ENCODE results near the gene DHRSX.

DHRSX gene

DNA sequence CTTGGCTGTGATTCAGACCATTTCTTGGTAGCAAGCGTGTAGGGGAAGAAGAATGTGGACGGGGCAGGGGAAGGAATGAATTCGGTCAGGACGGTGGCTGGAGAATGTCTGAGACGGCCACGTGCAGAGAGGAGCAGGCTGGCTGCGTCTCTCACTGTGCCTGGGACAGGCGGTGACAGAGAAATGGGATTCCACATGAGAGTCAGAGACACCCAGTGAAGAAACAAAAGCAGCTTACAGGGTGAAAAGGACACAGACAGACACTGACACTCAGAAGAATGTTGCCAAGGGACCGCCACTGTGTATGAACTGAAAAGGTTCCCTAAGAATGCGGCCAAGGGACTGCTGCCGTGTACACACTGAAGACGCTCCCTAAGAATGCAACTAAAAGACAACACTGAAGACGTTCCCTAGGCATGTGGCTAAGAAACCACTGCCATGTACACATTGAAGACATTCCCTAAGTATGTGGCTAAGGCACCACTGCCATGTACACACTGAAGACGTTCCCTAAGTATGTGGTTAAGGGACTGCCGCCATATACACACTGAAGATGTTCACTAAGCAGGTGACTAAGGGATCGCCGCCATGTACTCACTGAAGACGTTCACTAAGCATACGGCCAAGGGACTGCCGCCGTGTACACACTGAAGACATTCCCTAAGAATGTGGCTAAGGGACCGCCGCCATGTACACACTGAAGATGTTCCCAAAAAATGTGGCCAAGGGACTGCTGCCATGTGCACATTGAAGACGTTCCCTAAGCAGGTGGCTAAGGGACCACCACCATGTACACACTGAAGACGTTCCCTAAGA, 49.1 kb downstream of the DHRSX start:
- DNase-seq = no peak

DNA sequence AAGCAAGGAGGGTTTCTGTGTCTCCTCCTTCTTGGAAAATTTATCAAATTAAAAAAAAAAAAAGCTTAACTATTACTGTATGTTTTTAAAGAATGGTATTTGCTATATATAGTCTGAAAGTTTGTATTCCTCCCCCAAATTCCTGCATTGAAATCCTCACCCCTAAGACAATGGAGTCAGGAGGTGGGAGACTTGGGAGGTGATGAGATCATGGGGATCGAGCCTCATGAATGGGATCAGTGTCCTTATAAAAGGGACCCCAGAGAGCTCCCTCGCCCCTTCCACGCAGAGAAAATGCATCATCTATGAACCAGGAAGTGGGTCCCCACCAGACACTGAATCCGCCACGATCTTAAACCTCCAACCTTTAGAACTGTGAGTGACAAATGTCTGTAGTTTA, 50.1 kb downstream of the DHRSX start:
- DNase-seq = no peak

DNA sequence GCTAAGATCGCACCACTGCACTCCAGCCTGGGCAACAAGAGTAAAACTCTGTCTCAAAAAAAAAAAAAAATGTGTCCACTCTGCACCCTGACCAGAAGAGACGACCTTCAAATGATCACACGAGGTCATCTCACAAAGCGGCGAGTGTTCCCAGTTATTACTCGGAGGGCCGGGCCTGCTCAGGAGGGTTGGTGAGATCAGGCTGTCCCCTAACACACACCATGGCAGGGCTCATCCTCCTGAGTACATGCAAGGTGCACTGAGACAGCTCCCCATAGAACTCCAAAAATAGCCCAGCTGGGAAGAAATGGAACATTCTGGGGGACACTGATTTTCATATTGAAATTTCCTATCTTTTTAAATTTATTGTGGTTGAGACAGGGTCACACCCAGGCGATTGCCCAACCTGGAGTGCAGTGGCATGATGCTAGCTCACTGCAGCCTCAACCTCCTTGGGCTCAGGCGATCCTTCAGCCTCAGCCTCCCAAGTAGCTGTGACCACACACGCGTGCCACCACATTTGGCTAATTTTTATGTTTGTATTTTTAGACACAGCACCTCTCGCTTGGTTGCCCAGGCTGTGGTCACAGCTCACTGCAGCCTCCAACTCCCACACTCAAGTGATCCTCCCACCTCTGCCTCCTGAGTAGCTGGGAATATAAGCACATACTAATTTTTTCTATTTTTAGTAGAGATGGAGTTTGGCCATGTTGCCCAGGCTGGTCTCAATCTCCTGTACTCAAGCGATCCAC, 51.5 kb downstream of the DHRSX start:
- DNase-seq = no peak

DNA sequence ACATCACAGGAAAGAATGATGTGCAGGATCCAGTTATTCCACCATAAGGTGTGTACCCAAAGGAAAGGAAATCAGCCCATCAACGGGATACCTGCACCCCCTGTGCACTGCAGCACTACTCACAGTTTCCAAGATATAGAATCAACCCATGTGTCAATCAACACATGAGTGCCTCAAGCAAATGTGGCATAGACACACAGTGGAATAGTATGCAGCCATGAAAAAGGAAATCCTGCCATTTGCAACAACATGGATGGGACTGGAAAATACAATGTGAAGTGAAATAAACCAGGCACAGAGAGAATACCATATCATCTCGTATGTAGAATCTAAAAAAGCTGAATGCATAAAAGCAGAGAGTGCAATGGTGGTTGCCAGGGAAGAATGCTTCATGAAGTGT, 53.3 kb downstream of the DHRSX start:
- no peak for DNase-seq

DNA sequence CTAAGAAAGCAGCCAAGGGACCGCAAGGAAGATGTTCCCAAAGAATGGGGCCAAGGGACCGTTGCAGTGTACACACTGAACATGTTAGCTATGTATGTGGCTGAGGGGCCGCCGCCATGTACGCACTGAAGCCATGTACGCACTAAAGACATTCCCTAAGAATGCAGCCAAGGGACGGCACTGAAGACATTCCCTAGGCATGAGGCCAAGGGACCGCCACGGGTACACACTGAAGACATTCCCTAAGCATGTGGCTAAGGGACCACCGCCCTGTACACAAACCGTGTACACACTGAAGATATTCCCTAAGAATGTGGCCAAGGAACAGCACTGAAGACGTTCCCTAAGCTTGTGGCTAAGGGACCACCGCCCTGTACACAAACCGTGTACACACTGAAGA, 54.0 kb downstream of the DHRSX start:
- DNase-seq = no peak

DNA sequence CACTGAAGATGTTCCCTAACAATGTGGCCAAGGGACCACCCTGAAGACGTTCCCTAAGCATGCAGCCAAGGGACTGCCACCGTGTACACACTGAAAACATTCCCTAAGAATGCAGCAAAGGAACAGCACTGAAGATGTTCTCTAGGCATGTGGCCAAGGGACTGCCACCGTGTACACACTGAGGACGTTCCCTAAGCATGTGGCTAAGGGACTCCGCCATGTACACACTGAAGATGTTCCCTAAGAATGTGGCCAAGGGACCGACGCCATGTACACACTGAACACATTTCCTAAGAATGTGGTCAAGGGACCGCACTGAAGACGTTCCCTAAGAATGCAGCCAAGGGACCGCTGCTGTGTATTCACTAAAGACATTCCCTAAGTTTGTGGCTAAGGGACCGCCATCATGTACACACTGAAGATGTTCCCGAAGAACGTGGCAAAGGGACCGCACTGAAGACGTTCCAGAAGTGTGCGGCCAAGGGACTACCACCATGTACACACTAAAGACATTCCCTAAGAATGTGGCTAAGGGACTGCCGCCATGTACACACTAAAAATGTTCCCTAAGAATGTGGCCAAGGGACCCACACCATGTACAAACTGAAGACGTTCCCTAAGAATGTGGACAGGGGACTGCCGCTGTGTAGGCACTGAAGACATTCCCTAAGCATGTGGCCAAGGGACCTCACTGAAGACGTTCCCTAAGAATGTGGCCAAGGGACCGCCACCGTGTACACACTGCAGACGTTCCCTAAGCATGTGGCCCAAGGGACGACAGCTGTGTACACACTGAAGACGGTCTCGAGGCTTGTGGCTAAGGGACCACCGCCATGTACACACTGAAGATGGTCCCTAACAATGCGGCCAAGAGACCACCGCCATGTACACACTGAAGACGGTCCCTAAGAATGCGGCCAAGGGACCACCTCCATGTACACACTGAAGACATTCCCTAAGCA, 54.8 kb downstream of the DHRSX start:
- no peak for DNase-seq

DNA sequence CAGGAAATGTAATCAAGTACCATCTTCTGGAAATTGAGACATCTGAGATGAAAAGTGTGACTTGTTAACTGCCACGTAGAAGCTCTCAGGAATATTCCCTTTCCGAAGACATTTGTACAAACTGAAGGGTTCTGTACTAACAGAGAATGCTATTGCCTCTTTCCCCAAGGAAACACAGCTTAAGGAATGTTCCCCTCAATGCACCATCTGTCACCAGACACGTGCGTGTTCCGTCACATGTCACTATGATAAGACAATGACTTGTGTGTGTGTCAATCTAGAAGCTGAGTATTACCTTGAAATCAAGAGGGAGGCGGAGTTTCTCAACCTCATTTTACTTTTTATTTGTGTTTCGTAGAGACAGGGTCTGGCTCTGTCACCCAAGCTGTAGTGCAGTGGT, 58.1 kb downstream of the DHRSX start:
- DNase-seq = no peak

DNA sequence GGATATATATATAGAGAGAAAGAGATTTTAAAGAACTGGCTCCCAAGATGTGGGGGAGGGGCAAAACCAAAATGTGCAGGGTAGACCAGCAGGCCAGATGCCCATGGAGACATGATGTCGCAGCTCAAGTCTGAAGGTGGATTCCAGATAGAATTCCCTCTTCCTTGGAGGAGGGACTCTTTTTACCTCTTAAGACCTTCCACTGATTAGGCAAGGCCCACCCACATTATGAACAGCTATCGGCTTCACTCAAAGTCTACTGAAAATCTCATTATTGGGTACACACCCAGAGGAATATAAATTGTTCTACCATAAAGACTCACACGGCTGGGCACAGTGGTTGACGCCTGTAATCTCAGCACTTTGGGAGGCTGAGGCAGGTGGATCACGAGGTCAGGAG, 59.3 kb downstream of the DHRSX start:
- no peak for DNase-seq

DNA sequence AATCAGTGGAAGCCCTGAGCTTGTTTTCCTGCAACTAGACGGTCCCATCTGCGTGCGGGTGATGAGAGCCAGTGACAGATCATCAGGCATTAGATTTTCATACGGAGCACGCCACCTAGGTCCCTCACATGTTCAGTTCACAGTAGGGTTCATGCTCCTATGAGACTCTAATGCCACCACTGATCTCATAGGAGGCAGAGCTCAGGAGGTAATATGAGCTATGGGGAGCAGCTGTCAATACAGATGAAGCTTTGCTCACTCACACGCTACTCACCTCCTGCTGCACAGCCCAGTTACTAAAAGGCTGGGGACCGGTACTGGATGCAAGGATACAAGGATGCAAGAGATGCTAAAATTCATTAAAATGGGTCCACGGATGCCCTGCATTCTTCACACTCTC, 61.2 kb downstream of the DHRSX start:
- no peak for DNase-seq

DNA sequence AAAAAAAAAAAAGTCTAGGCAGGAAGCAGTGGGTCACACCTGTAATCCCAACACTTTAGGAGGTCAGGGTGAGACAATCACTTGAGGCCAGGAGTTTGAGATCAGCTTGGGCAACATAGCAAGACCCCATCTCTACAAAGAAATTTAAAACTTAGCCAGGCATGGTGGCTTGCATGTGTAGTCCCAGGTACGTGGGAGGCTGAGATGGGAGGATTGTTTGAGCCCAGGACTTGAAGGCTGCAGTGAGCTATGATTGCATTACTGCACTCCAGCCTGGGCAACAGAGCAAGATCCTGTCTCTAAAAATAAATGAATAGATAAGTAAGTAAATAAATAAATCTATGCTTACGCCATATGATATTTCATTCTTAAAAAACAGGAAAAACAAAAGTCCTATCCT, 65.3 kb downstream of the DHRSX start:
- DNase-seq = no peak

DNA sequence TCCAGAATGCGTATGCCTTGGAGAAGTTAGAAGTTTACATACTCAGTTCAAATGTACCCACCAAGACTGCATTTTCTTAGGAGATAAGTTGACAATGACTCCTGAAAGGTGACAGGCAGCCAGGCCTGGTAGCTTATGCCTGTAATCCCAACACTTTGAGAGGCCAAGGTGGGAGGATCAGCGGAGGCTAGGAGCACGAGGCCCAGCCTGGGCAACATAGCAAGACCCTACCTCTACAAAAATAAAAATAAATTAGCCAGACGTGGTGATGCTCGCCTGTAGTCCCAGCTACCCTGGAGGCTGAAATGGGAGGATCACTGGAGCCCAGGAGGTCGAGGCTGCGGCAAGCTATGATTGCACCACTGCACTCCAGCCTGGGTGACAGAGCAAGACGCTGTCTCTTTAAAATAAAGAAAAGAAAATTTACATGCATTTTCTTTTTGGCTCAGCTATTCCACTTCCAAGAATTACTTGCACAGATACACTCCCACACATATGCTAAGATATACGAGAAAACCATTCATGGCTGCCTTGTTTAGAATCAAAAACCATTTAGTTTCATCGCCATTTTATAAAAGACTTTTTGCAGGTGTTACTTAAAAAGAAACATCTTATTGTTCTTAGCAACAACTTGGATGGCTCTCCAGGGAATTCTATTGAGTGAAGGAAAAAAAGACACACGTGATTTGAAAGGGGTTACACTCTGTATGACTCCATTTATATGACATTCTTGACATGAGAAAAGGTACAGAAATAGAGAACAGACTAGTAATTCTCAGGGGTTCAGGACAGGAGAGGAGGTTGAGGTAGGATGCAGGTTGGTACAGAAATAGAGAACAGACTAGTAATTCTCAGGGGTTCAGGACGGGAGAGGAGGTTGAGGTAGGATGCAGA, 66.3 kb downstream of the DHRSX start:
- DNase-seq = no peak

DNA sequence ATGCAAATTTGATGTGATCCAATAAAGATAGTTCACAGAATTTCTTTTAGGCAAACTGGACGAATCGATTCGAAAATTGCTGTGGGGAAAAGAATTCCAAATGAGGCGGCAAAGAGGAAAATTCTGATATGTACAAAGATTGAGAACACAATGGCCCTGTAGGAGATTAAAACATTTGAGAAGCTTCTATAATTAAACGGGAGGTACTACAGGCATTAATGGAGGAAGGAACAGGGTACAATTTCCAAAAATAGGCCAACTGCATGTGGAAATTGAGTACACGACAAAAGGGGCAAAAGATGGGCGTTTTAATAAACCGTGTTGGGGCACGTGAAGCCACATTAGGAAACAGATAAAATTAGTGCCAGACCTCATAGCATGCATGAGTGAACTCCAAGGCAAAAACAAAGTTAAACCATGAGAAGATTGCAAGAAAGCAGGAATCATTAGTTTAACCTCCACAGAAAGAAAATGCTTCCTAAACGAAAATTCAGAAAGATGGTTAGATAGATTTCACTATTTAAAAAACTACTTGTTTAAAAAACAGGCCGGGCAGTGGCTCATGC, 68.4 kb downstream of the DHRSX start:
- no peak for DNase-seq

DNA sequence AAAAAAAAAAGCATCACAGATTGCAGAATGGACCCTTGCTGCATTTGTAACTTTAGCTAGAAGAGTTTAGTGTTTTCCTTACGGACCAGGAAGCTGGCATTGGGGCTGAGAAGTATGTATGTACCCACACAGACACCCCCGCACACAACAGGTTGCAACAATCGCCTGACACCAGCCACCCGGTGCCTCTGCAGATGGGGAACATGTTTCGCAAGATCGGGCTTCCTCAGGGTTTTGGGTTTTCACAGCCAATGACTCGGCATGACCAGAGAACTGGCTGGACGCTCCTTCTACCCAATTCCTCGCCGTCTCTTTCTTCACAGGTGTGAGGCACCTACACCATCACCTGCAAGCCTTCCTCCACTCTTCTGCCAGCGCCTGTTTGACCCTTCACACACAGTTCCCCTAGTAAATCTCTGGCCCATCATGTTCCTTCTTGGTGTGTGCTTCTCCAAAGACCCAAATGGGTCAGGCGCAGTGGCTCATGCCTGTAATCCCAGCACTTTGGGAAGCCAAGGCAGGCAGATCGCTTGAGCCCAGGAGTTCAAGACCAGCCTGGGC, 70.4 kb downstream of the DHRSX start:
- no peak for DNase-seq

DNA sequence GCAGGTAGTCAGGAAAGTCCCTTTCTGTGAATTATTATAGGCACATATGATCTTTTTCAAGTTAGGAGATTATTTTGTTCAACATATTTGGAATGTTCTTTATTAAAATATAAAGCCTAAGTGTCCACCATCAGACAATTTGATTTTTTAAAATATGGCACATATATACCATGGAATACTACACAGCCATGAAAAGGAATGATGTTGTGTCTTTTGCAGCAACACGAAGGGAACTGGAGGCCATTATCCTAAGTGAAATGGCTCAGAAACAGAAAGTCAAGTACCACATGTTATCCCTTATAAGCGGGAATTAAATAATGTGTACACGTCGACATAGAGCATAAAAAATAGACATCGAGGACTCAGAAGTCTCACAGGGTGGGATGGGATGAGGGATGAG, 73.0 kb downstream of the DHRSX start:
- DNase-seq = no peak

DNA sequence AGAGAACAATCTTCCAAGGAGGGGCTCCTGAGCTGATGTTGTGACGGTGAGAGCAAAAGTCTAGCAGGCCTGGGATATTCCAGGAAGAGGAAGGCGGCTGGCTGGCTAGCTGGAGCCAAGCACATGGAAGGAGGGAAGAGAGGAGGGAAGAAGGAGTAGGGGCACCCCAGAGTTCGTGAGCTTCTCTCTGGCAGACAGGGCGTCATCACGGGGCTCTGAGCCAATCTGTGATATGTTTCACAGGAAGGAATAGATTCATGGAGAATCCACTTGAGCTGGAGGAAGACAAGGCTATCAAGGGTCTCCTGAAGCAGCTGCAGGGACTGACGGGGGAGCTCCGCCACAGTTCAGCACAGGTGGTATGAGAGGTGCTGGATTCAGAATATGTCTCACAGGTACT, 73.6 kb downstream of the DHRSX start:
- DNase-seq = no peak

DNA sequence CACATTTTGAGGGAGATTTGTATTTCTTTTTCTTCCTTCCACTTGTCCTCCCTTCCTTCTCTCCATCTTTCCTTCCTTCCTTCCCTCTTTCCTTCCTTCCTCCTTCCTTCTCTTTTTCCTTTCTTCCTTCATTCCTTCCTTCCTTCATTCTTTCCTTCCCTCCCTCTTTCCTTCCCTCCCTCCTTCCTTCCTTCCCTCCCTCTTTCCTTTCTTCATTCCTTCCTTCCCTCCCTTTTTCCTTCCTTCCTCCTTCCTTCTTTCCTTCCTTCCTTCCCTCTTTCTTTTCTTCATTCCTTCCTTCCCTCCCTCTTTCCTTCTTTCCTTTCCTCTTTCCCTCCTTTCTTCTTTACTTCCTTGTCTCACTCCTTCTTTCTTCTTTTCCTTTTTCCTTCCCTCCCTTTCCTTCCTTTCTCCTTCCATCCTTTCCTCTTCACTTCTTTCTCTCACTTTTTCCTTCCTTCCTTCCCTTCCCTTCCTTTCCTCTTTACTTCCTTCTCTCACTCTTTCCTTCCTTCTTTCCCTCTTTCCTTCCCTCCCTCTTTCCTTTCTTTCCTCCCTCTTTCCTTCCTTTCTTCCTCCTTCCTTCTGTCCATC, 74.4 kb downstream of the DHRSX start:
- DNase-seq = no peak

DNA sequence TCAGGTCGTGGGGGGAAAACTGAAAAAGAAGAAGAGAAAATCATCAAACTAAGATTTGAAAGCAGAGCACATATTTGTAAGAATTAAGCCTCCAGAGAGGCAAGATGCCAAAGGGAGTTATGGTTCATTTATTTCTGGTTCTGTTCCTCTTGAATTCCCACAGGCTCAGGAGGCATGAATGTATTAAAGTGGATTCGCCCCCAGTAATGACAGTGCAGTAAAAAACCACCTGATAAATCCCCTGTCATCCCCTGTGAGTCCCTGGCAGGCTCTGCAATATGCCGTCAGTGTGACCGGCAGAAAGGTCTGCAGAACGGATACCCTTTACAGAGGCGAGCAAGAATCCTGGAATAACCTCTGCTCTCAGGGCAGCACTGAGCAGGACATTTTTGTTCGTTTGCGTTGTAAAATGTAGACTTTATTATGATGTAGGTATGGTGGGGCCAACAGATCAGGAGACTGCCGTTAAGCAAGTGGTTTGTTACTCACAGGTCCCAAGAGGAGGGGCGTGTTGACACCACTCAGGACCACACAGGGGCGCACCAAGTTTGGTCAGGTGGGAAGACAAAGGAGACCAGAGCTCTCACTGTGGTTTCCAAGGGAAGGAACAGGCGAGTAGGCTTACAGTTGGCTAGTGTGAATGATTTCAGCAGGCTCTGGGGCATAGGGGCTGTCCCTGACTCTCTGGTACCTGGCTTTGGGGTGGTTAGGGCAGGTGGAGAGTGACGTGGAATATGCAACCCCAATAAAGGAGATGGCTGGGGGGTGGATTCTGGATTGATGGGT, 75.3 kb downstream of the DHRSX start:
- DNase-seq = no peak

DNA sequence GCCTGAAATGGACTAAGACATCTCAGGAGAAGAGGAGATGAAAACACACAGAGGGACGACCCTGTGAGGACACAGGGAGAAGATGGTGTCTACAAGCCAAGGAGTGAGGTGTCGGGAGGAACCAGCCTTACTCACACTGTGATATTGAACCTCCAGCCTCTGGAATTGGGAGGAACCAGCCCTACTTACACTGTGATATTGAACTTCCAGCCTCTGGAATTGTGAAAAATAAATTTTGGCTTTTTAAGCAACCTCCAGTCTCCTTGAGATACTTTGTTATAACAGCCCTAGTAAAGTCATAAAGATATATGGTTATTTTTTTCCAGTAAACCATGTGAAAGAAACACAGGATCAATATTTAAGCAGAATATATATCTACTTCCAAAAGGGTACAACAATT, 76.5 kb downstream of the DHRSX start:
- no peak for DNase-seq

DNA sequence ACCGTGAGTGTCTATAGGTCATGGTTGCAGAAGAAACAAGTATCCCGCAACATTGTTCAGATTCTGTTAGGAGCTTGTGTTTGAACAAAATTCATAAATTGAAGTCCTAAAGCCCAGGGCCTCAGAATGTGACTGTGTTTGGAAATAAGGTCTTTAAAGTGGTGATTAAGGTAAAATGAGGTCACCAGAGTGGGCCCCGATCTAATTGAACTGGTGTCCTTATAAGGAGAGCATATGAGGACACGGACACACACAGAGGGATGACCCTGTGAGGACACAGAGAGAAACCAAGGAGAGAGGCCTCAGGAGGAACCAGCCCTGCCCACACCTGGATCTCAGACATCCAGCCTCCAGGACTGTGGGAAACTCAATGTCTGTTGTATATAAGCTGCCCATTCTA, 76.9 kb downstream of the DHRSX start:
- no peak for DNase-seq

DNA sequence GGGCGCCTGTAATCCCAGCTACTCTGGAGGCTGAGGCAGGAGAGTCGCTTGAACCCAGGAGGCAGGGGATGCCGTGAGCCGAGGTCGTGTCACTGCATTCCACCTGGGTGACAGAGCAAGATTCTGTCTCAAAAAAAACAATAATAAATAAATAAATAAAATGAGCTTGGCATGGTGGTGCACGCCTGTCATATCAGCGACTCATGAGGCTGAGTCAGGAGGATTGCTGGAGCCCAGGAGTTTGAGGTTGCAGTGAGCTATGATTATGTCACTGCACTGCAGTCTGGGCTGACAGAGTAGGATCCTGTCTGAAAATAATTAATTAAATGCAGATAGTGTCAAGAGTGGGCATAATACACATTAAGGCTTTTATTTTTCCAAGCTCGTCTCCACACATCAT, 77.5 kb downstream of the DHRSX start:
- no peak for DNase-seq
